GM12891 (cell line): ENCODE data around the gene APOE.

ENCODE experiments used
- PAX5 ChIP-seq: IDR thresholded peaks from 2 replicates; pipeline ENCODE4 v1.6.1; 2011; ENCODE audit warnings: low read length, moderate library complexity, mild to moderate bottlenecking; ENCODE audit not compliant: insufficient read depth, severe bottlenecking
- POLR2A ChIP-seq: IDR thresholded peaks from 2 replicates; pipeline ENCODE4 v1.6.1; 2011; ENCODE audit warnings: low read depth, low read length, control low read depth
- POLR2AphosphoS5 ChIP-seq: IDR thresholded peaks from 2 replicates; pipeline ENCODE4 v1.6.1; 2011; ENCODE audit warnings: low read depth, low read length, control low read depth
- SPI1 ChIP-seq: IDR thresholded peaks from 2 replicates; pipeline ENCODE4 v1.6.1; 2011; ENCODE audit warnings: low read depth, low read length, control low read depth
- TAF1 ChIP-seq: IDR thresholded peaks from 2 replicates; pipeline ENCODE4 v1.6.1; 2011; ENCODE audit warnings: low read depth, low read length, control low read depth

DNA sequence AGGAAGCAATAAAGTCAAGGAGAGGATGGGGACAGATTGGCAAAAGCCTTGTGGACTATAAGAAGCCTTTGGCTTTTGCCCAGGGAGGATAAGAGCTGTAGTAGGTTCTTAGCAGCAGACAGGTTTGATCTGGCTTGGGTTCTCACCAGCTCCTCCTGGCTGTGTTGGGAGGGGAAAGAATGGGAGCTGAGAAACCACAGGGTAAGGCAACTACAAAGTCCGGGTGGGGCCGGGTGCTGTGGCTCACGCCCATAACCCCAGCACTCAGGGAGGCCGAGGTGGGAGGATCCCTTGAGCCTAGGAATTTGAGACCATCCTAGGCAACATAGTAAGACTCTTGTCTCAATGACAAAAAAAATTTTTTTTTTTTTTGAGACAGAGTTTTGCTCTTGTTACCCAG is 38.9 kb upstream of the APOE start:
- TF ChIP-seq POLR2AphosphoS5 (no peak), POLR2A (no peak), SPI1 (no peak), PAX5 (no peak), TAF1 (no peak)
